HG03442 (cell line): ENCODE data around the gene TNFRSF8.
A peak's percentile ranks its signal among the peaks of the same experiment; 100 is the strongest.

ENCODE experiments used
- ATAC-seq: cut with Tn5 transposase; IDR thresholded peaks from one replicate; pipeline ENCODE4 v1.9.1; 2021; ENCODE audit warnings: mild to moderate bottlenecking, moderate library complexity; ENCODE audit not compliant: unreplicated experiment

Gene TNFRSF8

GRCh38 chr1:12140515-12141162 is 77.5 kb downstream of the TNFRSF8 start:
- no peak for ATAC-seq

GRCh38 chr1:12141163-12141850 is 78.2 kb downstream of the TNFRSF8 start:
- no peak for ATAC-seq

GRCh38 chr1:12142141-12142823 is 79.2 kb downstream of the TNFRSF8 start:
- no peak for ATAC-seq

GRCh38 chr1:12142891-12143630 is 80.0 kb downstream of the TNFRSF8 start:
- no peak for ATAC-seq

GRCh38 chr1:12143631-12144155 is 80.6 kb downstream of the TNFRSF8 start:
- no peak for ATAC-seq

- no peak for ATAC-seq
Measured at GRCh38 chr1:12144236-12144635, 81.1 kb downstream of the TNFRSF8 start.

GRCh38 chr1:12144969-12145368 is 81.9 kb downstream of the TNFRSF8 start:
- ATAC-seq, result no peak

GRCh38 chr1:12145616-12146342 is 82.7 kb downstream of the TNFRSF8 start:
- no peak for ATAC-seq

- no peak for ATAC-seq
Measured at GRCh38 chr1:12146343-12147112, 83.4 kb downstream of the TNFRSF8 start.

GRCh38 chr1:12147201-12147701 is 84.1 kb downstream of the TNFRSF8 start:
- ATAC-seq, result no peak

- ATAC-seq, result no peak
Measured at GRCh38 chr1:12148160-12148957, 85.3 kb downstream of the TNFRSF8 start.

GRCh38 chr1:12148958-12149790 is 86.1 kb downstream of the TNFRSF8 start:
- ATAC-seq, result no peak

- ATAC-seq, result no peak
Measured at GRCh38 chr1:12149791-12150175, 86.7 kb downstream of the TNFRSF8 start.

GRCh38 chr1:12150456-12151200 is 87.5 kb downstream of the TNFRSF8 start:
- no peak for ATAC-seq

GRCh38 chr1:12151465-12151864 is 88.4 kb downstream of the TNFRSF8 start:
- ATAC-seq, result no peak

- ATAC-seq, result peak; percentile 54
Measured at GRCh38 chr1:12152113-12152891, 89.2 kb downstream of the TNFRSF8 start.
